ENCODE measurements around the gene MLLT10. TPM values are rescaled to one million over a fixed set of nuclear protein-coding genes. Genes with fewer than 3 reads are reported as not detected.

Gene MLLT10
- total RNA-seq, 6 donors from 2014 or later = 40.1 to 63.9 (median 53.9) TPM

GRCh38 chr10:21724687-21725367, 190.8 kb downstream of the MLLT10 start:
- no peaks in the 10 kb centered on the region for H3K27me3 ChIP-seq
- peaks cover 17 to 28% (median 23%) of the 10 kb centered on the region in 4 donors for H3K4me1 ChIP-seq
- DNase-seq = peak in 1 of 2 donors; percentile 91
- H3K36me3 ChIP-seq = peaks cover 0 to 16% (median under 1%) of the 10 kb centered on the region in 4 donors
- H3K4me3 ChIP-seq = no peak overlapping the region
- H3K27ac ChIP-seq = no peak overlapping the region
- peak in 1 of 4 donors; percentile 21 for TF ChIP-seq EP300 (IDR thresholded peaks at IDR 0.05)
- TF ChIP-seq POLR2A (IDR thresholded peaks at IDR 0.05) = no peak
- no peak for TF ChIP-seq CTCF (IDR thresholded peaks at IDR 0.05)
- TF ChIP-seq POLR2AphosphoS5 (IDR thresholded peaks at IDR 0.05) = peak; percentile 28 to 36
- WGBS, 2 donors = 3 to 6% methylated on average over 4 of the region's 4 CpGs
- ATAC-seq (ENCODE audit: low FRiP score in 2 of 2) = peak; percentile 88 to 94
- H3K9me3 ChIP-seq = no peaks in the 10 kb centered on the region

- H3K9me3 ChIP-seq = no peaks in the 10 kb centered on the region
- peaks cover 17 to 28% (median 23%) of the 10 kb centered on the region in 4 donors for H3K4me1 ChIP-seq
These were observed 192.7 kb downstream of the MLLT10 start for GRCh38 chr10:21726601-21727225.

GRCh38 chr10:21727452-21728168, 193.6 kb downstream of the MLLT10 start:
- H3K4me1 ChIP-seq = peaks cover 17 to 28% (median 23%) of the 10 kb centered on the region in 4 donors
- TF ChIP-seq EP300 (IDR thresholded peaks at IDR 0.05) (no peak), POLR2A (IDR thresholded peaks at IDR 0.05) (no peak), POLR2AphosphoS5 (IDR thresholded peaks at IDR 0.05) (no peak), CTCF (IDR thresholded peaks at IDR 0.05) (no peak)
- H3K27me3 ChIP-seq = no peaks in the 10 kb centered on the region
- H3K27ac ChIP-seq = no peak overlapping the region
- ATAC-seq (ENCODE audit: low FRiP score in 2 of 2) (no peak), DNase-seq (no peak)
- no peaks in the 10 kb centered on the region for H3K9me3 ChIP-seq
- WGBS, 2 donors = 28 to 30% methylated on average over 13 of the region's 13 CpGs
- peaks cover 0 to 22% (median 3%) of the 10 kb centered on the region in 4 donors for H3K36me3 ChIP-seq
- no peak overlapping the region for H3K4me3 ChIP-seq

More at GRCh38 chr10:21726601-21727225, 192.7 kb downstream of the MLLT10 start:
- Histone ChIP-seq H3K36me3 (peaks cover 0 to 22% (median 3%) of the 10 kb centered on the region in 4 donors), H3K27ac (no peak overlapping the region), H3K27me3 (no peaks in the 10 kb centered on the region), H3K4me3 (no peak overlapping the region)
- TF ChIP-seq POLR2A (IDR thresholded peaks at IDR 0.05) (no peak), EP300 (IDR thresholded peaks at IDR 0.05) (no peak), CTCF (IDR thresholded peaks at IDR 0.05) (no peak), POLR2AphosphoS5 (IDR thresholded peaks at IDR 0.05) (no peak)
- WGBS, 2 donors = 77 to 89% methylated on average over 3 of the region's 3 CpGs
- no peak for DNase-seq
- no peak for ATAC-seq (ENCODE audit: low FRiP score in 2 of 2)

DNA sequence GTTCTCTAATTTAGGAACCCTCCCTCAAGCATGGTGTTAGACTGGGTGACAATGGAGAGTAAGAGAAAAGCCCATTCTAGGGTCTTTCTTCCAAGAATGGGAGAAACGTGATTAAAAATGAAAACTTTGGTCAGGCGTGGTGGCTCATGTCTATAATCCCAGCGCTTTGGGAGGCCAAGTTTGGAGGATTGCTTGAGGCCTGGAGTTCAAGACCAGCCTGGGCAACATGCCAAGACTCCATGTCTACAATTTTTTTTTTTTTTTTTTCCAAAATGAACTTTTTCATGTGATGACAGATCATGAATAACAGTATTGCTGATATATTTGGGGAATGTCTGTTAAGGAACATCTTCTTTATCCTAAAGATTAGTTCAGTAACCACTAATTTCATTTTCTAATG, 194.6 kb downstream of the MLLT10 start:
- Histone ChIP-seq H3K4me3 (no peak overlapping the region), H3K27ac (no peak overlapping the region), H3K36me3 (peaks cover 0 to 26% (median 4%) of the 10 kb centered on the region in 4 donors), H3K4me1 (peaks cover 17 to 28% (median 23%) of the 10 kb centered on the region in 4 donors), H3K27me3 (no peaks in the 10 kb centered on the region), H3K9me3 (no peaks in the 10 kb centered on the region)
- WGBS, 2 donors = 90 to 95% methylated on average over 3 of the region's 3 CpGs
- ATAC-seq (ENCODE audit: low FRiP score in 2 of 2) (no peak), DNase-seq (no peak)
- TF ChIP-seq CTCF (IDR thresholded peaks at IDR 0.05) = no peak
- TF ChIP-seq EP300 (IDR thresholded peaks at IDR 0.05) = no peak
- no peak for TF ChIP-seq POLR2A (IDR thresholded peaks at IDR 0.05)
- no peak for TF ChIP-seq POLR2AphosphoS5 (IDR thresholded peaks at IDR 0.05)
